ENCODE measurements around the gene USP47.

DNA sequence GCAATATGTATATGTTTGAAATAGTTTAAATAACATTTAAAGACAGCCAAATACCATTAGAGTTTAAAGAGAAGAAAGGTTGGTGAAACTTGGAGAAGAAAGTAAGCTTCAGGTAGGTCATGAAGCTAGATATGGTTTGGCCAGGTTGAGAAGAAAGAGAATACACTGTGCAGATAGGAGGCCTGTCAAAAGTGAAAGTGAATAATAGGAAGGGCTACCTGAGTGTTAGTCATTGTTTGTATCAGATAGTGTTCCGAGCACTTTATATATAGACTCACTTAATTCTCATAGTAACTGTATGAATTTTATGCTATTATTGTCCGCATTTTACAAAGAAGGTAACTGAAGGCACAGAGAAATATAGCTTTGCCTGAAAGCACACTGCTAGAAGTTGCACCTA lies 56.9 kb downstream of the USP47 start:
- TF ChIP-seq, protein P1, sequence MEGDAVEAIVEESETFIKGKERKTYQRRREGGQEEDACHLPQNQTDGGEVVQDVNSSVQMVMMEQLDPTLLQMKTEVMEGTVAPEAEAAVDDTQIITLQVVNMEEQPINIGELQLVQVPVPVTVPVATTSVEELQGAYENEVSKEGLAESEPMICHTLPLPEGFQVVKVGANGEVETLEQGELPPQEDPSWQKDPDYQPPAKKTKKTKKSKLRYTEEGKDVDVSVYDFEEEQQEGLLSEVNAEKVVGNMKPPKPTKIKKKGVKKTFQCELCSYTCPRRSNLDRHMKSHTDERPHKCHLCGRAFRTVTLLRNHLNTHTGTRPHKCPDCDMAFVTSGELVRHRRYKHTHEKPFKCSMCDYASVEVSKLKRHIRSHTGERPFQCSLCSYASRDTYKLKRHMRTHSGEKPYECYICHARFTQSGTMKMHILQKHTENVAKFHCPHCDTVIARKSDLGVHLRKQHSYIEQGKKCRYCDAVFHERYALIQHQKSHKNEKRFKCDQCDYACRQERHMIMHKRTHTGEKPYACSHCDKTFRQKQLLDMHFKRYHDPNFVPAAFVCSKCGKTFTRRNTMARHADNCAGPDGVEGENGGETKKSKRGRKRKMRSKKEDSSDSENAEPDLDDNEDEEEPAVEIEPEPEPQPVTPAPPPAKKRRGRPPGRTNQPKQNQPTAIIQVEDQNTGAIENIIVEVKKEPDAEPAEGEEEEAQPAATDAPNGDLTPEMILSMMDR (IDR thresholded peaks at IDR 0.05) = no peak
- no peak for TF ChIP-seq POLR2A (IDR thresholded peaks at IDR 0.05)

All from lower leg skin (tissue), 3 donors.